Prostate gland (tissue), 2 donors: ENCODE measurements around the gene SEMA5A. TPM values are rescaled to one million over a fixed set of nuclear protein-coding genes. Genes with fewer than 3 reads are reported as not detected.

Experiments
- DNase-seq: peaks from one replicate; pipeline ENCODE4 v3.0.0-alpha.2; 2019; ENCODE audit warnings: low spot score
- H3K27ac ChIP-seq, 2 donors: fragments of 200-600 bp; sonication (generic); 2 replicates each; pipeline ENCODE4 v1.5.1; 2017 to 2019
- H3K27me3 ChIP-seq: fragments of 200-600 bp; sonication (generic); replicated peaks from 2 replicates; pipeline ENCODE4 v1.5.1; 2019; ENCODE audit not compliant: insufficient read depth
- H3K36me3 ChIP-seq, 2 donors: fragments of 200-600 bp; sonication (generic); 1 replicate in 1 of 2; 2 replicates in 1 of 2; pipeline versions ENCODE4 v1.5.1 to v1.8.1; 2017 to 2019
- H3K4me1 ChIP-seq: fragments of 200-600 bp; sonication (generic); replicated peaks from 2 replicates; pipeline ENCODE4 v1.5.1; 2019
- H3K4me3 ChIP-seq, 2 donors: fragments of 200-600 bp; sonication (generic); 2 replicates each; pipeline ENCODE4 v1.5.1; 2017 to 2019
- H3K9me3 ChIP-seq: fragments of 200-600 bp; sonication (generic); 2 replicates; pipeline ENCODE4 v1.5.1; 2017
- CTCF ChIP-seq, 4 experiments: fragments of 200-600 bp in 2 of 4; fragments of 450-650 bp in 2 of 4; sonication (generic) in 2 of 4; IDR thresholded peaks; 1 replicate in 3 of 4; 2 replicates in 1 of 4; pipeline ENCODE4 v1.5.1; 2016 to 2019; ENCODE audit warnings: antibody characterized with exemption in 4 of 4, mild to moderate bottlenecking in 2 of 4, moderate library complexity in 2 of 4
- POLR2A ChIP-seq: fragments of 450-650 bp; IDR thresholded peaks from one replicate; pipeline ENCODE4 v1.6.1; 2016; ENCODE audit warnings: antibody characterized with exemption, mild to moderate bottlenecking
- POLR2AphosphoS5 ChIP-seq: sonication (generic); formaldehyde crosslinking; IDR thresholded peaks from one replicate; pipeline ENCODE4 v1.6.1; 2017; ENCODE audit warnings: antibody characterized with exemption
- WGBS: methylation state at CpG from one replicate; pipeline ENCODE4 v1.1.5; 2018; 5-methylcytosine and 5-hydroxymethylcytosine counted together
- intact Hi-C: fragments of 100-400 bp; cut with DNase I; formaldehyde crosslinking; loops from one replicate; pipeline ENCODE4 v1.14.2; 2022
- total RNA-seq, 2 donors: library from RNA; depleted of rRNA; stranded (reverse); fragments of >200 nt; gene quantifications; one replicate each; pipeline ENCODE4 v1.1.0, GENCODE V29; 2016

Gene SEMA5A
- total RNA-seq, 2 donors from 2014 or later: 4.5 to 21.7 TPM

GRCh38 chr5:9046756-9047481 is 499.0 kb downstream of the SEMA5A start:
- Histone ChIP-seq H3K4me1 (no peaks in the 10 kb centered on the region), H3K36me3 (no peaks in the 10 kb centered on the region), H3K9me3 (no peaks in the 10 kb centered on the region), H3K4me3 (no peak overlapping the region), H3K27me3 (no peaks in the 10 kb centered on the region), H3K27ac (no peak overlapping the region)
- intact Hi-C loops: no loop called here
- no peak for DNase-seq
- TF ChIP-seq POLR2A (no peak), CTCF (IDR thresholded peaks at IDR 0.05) (no peak), POLR2AphosphoS5 (no peak)
- WGBS: 72% methylated on average over 3 of the region's 3 CpGs

DNA sequence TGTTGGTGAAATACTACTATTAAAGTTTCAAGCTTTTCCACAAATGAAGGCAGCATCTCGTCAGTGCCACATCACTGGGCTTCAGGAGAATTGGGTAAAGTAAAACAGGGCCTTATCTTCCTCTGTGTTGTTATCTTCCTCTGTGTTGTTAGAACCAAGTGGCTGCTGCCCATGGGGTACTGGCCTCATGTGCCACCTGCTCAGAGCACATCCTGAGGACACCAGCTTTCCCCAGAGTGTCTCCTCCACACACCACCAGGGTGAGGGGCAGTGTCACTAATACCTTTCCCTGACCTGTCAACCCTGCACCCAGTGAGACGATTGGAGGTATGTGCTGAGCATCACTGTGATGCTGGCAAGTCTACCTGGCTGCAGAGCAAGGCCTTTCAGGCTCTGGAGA is 499.9 kb downstream of the SEMA5A start:
- TF ChIP-seq CTCF (IDR thresholded peaks at IDR 0.05) (no peak), POLR2AphosphoS5 (no peak), POLR2A (no peak)
- intact Hi-C loops: no loop called here
- H3K27me3 ChIP-seq: no peaks in the 10 kb centered on the region
- no peak overlapping the region for H3K4me3 ChIP-seq
- no peaks in the 10 kb centered on the region for H3K4me1 ChIP-seq
- no peak overlapping the region for H3K27ac ChIP-seq
- WGBS: 87% methylated on average over 2 of the region's 2 CpGs
- H3K36me3 ChIP-seq: no peaks in the 10 kb centered on the region
- H3K9me3 ChIP-seq: no peaks in the 10 kb centered on the region
- DNase-seq: no peak

DNA sequence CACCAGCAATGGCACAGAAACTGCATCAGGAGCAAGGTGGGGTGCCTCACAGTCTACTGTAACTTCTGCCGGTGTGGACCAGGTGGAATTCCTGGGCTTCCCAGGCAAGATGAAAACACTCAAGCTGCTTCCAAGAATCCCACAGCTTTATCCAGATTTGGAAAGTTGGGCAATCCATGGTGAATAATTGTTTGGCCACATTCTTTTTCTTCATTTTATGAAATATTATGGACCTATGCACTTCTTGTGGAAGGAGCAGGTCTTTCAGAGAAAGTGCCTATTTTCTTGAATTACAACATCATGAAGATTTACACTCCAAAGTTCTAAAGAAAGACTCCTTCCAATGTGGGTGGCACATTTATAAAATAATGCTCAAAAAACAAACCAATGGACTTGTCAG is 503.6 kb downstream of the SEMA5A start:
- Histone ChIP-seq H3K27me3 (no peaks in the 10 kb centered on the region), H3K4me1 (no peaks in the 10 kb centered on the region), H3K36me3 (no peaks in the 10 kb centered on the region), H3K27ac (no peak overlapping the region), H3K4me3 (no peak overlapping the region), H3K9me3 (no peaks in the 10 kb centered on the region)
- intact Hi-C loops: no loop called here
- no peak for TF ChIP-seq CTCF (IDR thresholded peaks at IDR 0.05)
- no peak for TF ChIP-seq POLR2AphosphoS5
- no peak for TF ChIP-seq POLR2A
- WGBS: 100% methylated on average over 1 of the region's 1 CpG
- DNase-seq: no peak

GRCh38 chr5:9040475-9040874 is 505.4 kb downstream of the SEMA5A start:
- DNase-seq: no peak
- TF ChIP-seq CTCF (IDR thresholded peaks at IDR 0.05): no peak
- TF ChIP-seq POLR2A: no peak
- TF ChIP-seq POLR2AphosphoS5: no peak
- Histone ChIP-seq H3K4me1 (no peaks in the 10 kb centered on the region), H3K4me3 (no peak overlapping the region), H3K9me3 (no peaks in the 10 kb centered on the region), H3K27me3 (no peaks in the 10 kb centered on the region), H3K36me3 (no peaks in the 10 kb centered on the region), H3K27ac (no peak overlapping the region)
- intact Hi-C loops: no loop called here
- 86% methylated on average over 2 of the region's 2 CpGs for WGBS

GRCh38 chr5:9037048-9037447 is 508.8 kb downstream of the SEMA5A start:
- Histone ChIP-seq H3K27ac (no peak overlapping the region), H3K4me1 (no peaks in the 10 kb centered on the region), H3K36me3 (no peaks in the 10 kb centered on the region), H3K4me3 (no peak overlapping the region), H3K27me3 (no peaks in the 10 kb centered on the region), H3K9me3 (no peaks in the 10 kb centered on the region)
- 61% methylated on average over 3 of the region's 3 CpGs for WGBS
- no peak for DNase-seq
- intact Hi-C loops: no loop called here
- TF ChIP-seq POLR2A: no peak
- no peak for TF ChIP-seq CTCF (IDR thresholded peaks at IDR 0.05)
- no peak for TF ChIP-seq POLR2AphosphoS5
